ENCODE data around the gene SLC7A7. TPM values are rescaled to one million over a fixed set of nuclear protein-coding genes. Genes with fewer than 3 reads are reported as not detected.
"Not testable (repeated sequence)": the region's sequence is repeated elsewhere in the genome, so short reads cannot be mapped to it uniquely, and the experiment has no call there.

The SLC7A7 gene
- total RNA-seq, 1 donor: 4.3 TPM

DNA sequence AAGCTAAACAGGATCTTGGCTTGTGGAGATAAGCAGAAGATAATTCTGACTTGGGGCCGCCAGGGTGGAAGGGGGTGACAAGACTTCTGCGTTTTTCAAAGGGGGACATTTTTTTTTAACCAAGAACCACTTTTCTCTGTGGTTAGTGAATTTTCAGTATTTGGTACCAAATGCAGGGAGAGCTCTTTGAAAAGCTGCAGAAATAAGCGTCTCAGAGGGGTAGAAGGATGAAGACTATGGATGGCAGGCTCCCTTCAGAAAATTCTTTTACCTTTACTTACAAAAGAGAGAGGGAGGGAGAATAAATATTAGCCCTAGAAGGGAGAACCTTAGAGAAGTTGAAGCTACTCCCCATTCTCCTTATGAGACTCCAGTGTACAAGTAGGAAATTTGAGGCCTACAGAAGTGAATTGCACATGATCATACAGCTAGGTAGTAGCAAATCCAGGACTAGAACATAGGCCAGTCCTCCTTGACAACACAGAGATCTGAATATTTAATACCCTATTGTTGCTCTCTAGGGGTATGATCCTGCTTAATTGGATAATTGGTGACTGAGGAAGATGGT lies 15.3 kb upstream of the SLC7A7 start:
- Histone ChIP-seq H2AFZ (ENCODE audit: low read length) (peak overlapping the region; percentile 80), H3K4me2 (ENCODE audit: insufficient read depth, low read length) (peak overlapping the region; percentile 91), H4K20me1 (ENCODE audit: insufficient read depth, low read length) (no peaks in the 10 kb centered on the region), H3K4me3 (ENCODE audit: insufficient read depth, low read length) (peak overlapping the region; percentile 86), H3K79me2 (ENCODE audit: insufficient read depth, low read length) (peaks cover 24% of the 10 kb centered on the region), H3K27ac (ENCODE audit: low read depth, low read length) (peak overlapping the region; percentile 50), H3K4me1 (ENCODE audit: insufficient read depth, low read length) (peaks cover 9% of the 10 kb centered on the region), H3K36me3 (ENCODE audit: insufficient read depth, low read length) (peaks cover 26% of the 10 kb centered on the region), H3K27me3 (ENCODE audit: insufficient read depth, low read length) (no peaks in the 10 kb centered on the region), H3K9me3 (ENCODE audit: low read depth, low read length) (no peaks in the 10 kb centered on the region)
- peak; percentile 69 for DNase-seq (ENCODE audit: insufficient read length, low spot score, missing footprints)
- TF ChIP-seq CTCF (IDR thresholded peaks at IDR 0.05; ENCODE audit: extremely low read depth, low read depth, low read length): no peak

- Histone ChIP-seq H3K27me3 (ENCODE audit: insufficient read depth, low read length) (no peaks in the 10 kb centered on the region), H3K4me3 (ENCODE audit: insufficient read depth, low read length) (peak within 1 kb of the TSS; percentile 86)
- no peak for TF ChIP-seq CTCF (IDR thresholded peaks at IDR 0.05; ENCODE audit: extremely low read depth, low read depth, low read length)
These were observed 14.6 kb upstream of the SLC7A7 start, which contains the start of gene MRPL52 for GRCh38 chr14:22829661-22830442. Gene MRPL52, plus strand, starts transcription at chr14:22829887. Its CDS starts 26 bp downstream, at chr14:22829913.

GRCh38 chr14:22829076-22829660 lies 13.9 kb upstream of the SLC7A7 start:
- DNase-seq (ENCODE audit: insufficient read length, low spot score, missing footprints); H4K20me1 ChIP-seq (ENCODE audit: insufficient read depth, low read length); H3K27me3 ChIP-seq (ENCODE audit: insufficient read depth, low read length); H3K9me3 ChIP-seq (ENCODE audit: low read depth, low read length): not testable (repeated sequence)
- peak overlapping the region; percentile 50 for H3K27ac ChIP-seq (ENCODE audit: low read depth, low read length)
- H3K79me2 ChIP-seq (ENCODE audit: insufficient read depth, low read length): peaks cover 24% of the 10 kb centered on the region
- peak overlapping the region; percentile 91 for H3K4me2 ChIP-seq (ENCODE audit: insufficient read depth, low read length)
- peaks cover 19% of the 10 kb centered on the region for H3K4me1 ChIP-seq (ENCODE audit: insufficient read depth, low read length)
- peaks cover 21% of the 10 kb centered on the region for H3K36me3 ChIP-seq (ENCODE audit: insufficient read depth, low read length)
- H3K4me3 ChIP-seq (ENCODE audit: insufficient read depth, low read length): peak overlapping the region; percentile 86
- peak overlapping the region; percentile 80 for H2AFZ ChIP-seq (ENCODE audit: low read length)

More at GRCh38 chr14:22829661-22830442, 14.6 kb upstream of the SLC7A7 start, which contains the start of gene MRPL52:
- H3K4me2 ChIP-seq (ENCODE audit: insufficient read depth, low read length): peak within 1 kb of the TSS; percentile 91
- peak within 1 kb of the TSS; percentile 80 for H2AFZ ChIP-seq (ENCODE audit: low read length)
- peak; percentile 95 for DNase-seq (ENCODE audit: insufficient read length, low spot score, missing footprints)
- H3K4me1 ChIP-seq (ENCODE audit: insufficient read depth, low read length): peaks cover 12% of the 10 kb centered on the region
- H4K20me1 ChIP-seq (ENCODE audit: insufficient read depth, low read length): no peaks in the 10 kb centered on the region
- peak within 1 kb of the TSS; percentile 50 for H3K27ac ChIP-seq (ENCODE audit: low read depth, low read length)
- peaks cover 26% of the 10 kb centered on the region for H3K36me3 ChIP-seq (ENCODE audit: insufficient read depth, low read length)
- no peaks in the 10 kb centered on the region for H3K9me3 ChIP-seq (ENCODE audit: low read depth, low read length)
- peaks cover 24% of the 10 kb centered on the region for H3K79me2 ChIP-seq (ENCODE audit: insufficient read depth, low read length)

DNA sequence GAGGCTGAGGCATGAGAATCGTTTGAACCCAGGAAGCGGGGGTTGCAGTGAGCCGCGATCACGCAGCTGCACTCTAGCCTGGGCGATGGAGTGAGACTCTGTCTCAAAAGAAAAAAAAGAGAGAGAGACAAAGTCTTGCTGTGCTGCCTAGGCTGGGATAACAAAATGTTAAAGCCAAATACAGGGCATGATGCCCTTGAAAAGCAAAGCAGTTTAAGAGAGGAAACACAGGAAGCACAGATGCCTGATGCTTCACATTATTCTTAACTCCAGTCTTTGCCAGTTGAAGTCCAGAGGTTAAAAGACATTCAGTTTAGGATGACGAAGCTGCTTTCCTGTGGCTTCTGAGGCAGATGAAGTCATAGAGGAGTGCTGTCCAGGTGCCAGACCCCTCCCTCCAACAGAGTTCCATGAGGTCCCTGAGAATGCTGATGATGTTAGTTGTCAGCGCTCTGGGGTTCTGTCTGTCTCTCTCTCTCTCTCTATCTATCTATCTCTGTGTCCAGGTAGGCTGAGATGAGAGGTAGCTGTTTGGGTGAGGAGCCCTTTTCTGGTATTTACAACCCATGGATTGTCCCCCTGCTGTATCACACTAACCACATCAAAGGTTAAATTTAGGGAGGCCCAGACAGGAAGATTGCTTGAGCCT lies 9.6 kb upstream of the SLC7A7 start:
- Histone ChIP-seq H3K4me2 (ENCODE audit: insufficient read depth, low read length) (peak overlapping the region; percentile 49), H3K9me3 (ENCODE audit: low read depth, low read length) (no peaks in the 10 kb centered on the region), H3K79me2 (ENCODE audit: insufficient read depth, low read length) (peaks cover 2% of the 10 kb centered on the region), H3K27me3 (ENCODE audit: insufficient read depth, low read length) (no peaks in the 10 kb centered on the region), H3K27ac (ENCODE audit: low read depth, low read length) (peak overlapping the region; percentile 86), H3K4me1 (ENCODE audit: insufficient read depth, low read length) (peaks cover 20% of the 10 kb centered on the region), H3K4me3 (ENCODE audit: insufficient read depth, low read length) (no peak overlapping the region), H3K36me3 (ENCODE audit: insufficient read depth, low read length) (no peaks in the 10 kb centered on the region), H2AFZ (ENCODE audit: low read length) (peak overlapping the region; percentile 36), H4K20me1 (ENCODE audit: insufficient read depth, low read length) (no peaks in the 10 kb centered on the region)
- DNase-seq (ENCODE audit: insufficient read length, low spot score, missing footprints): peak; percentile 95
- TF ChIP-seq CTCF (IDR thresholded peaks at IDR 0.05; ENCODE audit: extremely low read depth, low read depth, low read length): no peak

Measured in osteoblast (primary cell).